Sigmoid colon (tissue), 4 donors: ENCODE data around the gene GCSAML.

ENCODE experiments used
- CTCF ChIP-seq, 4 experiments: fragments of 450-650 bp in 3 of 4; fragments of 200-600 bp in 1 of 4; IDR thresholded peaks; one replicate each; pipeline ENCODE4 v1.5.1; 2016 to 2019; ENCODE audit warnings: antibody characterized with exemption in 4 of 4, mild to moderate bottlenecking in 3 of 4, moderate library complexity in 2 of 4
- POLR2A ChIP-seq, 2 donors: fragments of 450-650 bp; IDR thresholded peaks; one replicate each; pipeline ENCODE4 v1.6.1; 2016; ENCODE audit warnings: antibody characterized with exemption in 2 of 2, mild to moderate bottlenecking in 2 of 2, moderate library complexity in 2 of 2
- POLR2AphosphoS5 ChIP-seq, 4 donors: sonication (generic); formaldehyde crosslinking; IDR thresholded peaks; one replicate each; pipeline ENCODE4 v1.6.1; 2017; ENCODE audit warnings: antibody characterized with exemption in 4 of 4

- TF ChIP-seq CTCF (IDR thresholded peaks at IDR 0.05) (no peak), POLR2AphosphoS5 (IDR thresholded peaks at IDR 0.05) (no peak), POLR2A (IDR thresholded peaks at IDR 0.05) (no peak)
Measured at GRCh38 chr1:247548092-247548491, 842 bp upstream of the GCSAML start.
